Frontal cortex (tissue), 4 donors: Measurements from ENCODE around the gene MSANTD1. TPM values are rescaled to one million over a fixed set of nuclear protein-coding genes. Genes with fewer than 3 reads are reported as not detected.
A peak's percentile ranks its signal among the peaks of the same experiment; 100 is the strongest.

Experiments
- DNase-seq, 2 donors: peaks; one replicate each; pipeline ENCODE4 v3.0.0; 2012; ENCODE audit warnings: low spot score in 2 of 2
- FAIRE-seq: peaks from 2 replicates; lab custom pipeline; 2012; peaks lifted over from hg19 to GRCh38; lab: Jason Lieb, UNC
- total RNA-seq: library from RNA; depleted of rRNA; stranded (reverse); fragments of >200 nt; gene quantifications from one replicate; pipeline ENCODE4 v1.2.3, GENCODE V29; 2014
- donor health status: control.
- donor health status: control.
- donor health status: control.

The MSANTD1 gene
- total RNA-seq, 1 donor from 2014 or later: 6.5 TPM

GRCh38 chr4:3215256-3215655, 33.7 kb upstream of the MSANTD1 start:
- FAIRE-seq: no peak
- no peak for DNase-seq

- FAIRE-seq: no peak
- no peak for DNase-seq
Observed at GRCh38 chr4:3215733-3216132, 33.2 kb upstream of the MSANTD1 start.

GRCh38 chr4:3217266-3217665, 31.7 kb upstream of the MSANTD1 start:
- DNase-seq (no peak), FAIRE-seq (no peak)

- DNase-seq (no peak), FAIRE-seq (no peak)
Observed at GRCh38 chr4:3217771-3218170, 31.2 kb upstream of the MSANTD1 start.

- DNase-seq (no peak), FAIRE-seq (no peak)
Observed at GRCh38 chr4:3218824-3219760, 29.9 kb upstream of the MSANTD1 start.

- no peak for DNase-seq
- no peak for FAIRE-seq
Observed at GRCh38 chr4:3219761-3220475, 29.0 kb upstream of the MSANTD1 start.

GRCh38 chr4:3220476-3221183, 28.3 kb upstream of the MSANTD1 start:
- no peak for DNase-seq
- FAIRE-seq: no peak

- FAIRE-seq (no peak), DNase-seq (no peak)
Observed at GRCh38 chr4:3221184-3221494, 27.8 kb upstream of the MSANTD1 start.

GRCh38 chr4:3221996-3222395, 27.0 kb upstream of the MSANTD1 start:
- no peak for FAIRE-seq
- DNase-seq: no peak

GRCh38 chr4:3223346-3223745, 25.6 kb upstream of the MSANTD1 start:
- no peak for DNase-seq
- no peak for FAIRE-seq

- FAIRE-seq: no peak
- DNase-seq: no peak
Observed at GRCh38 chr4:3223956-3224748, 24.8 kb upstream of the MSANTD1 start.

- no peak for DNase-seq
- FAIRE-seq: no peak
Observed at GRCh38 chr4:3225071-3225850, 23.7 kb upstream of the MSANTD1 start.

GRCh38 chr4:3225936-3226335, 23.0 kb upstream of the MSANTD1 start:
- DNase-seq (no peak), FAIRE-seq (no peak)

GRCh38 chr4:3226467-3226866, 22.5 kb upstream of the MSANTD1 start:
- no peak for FAIRE-seq

GRCh38 chr4:3226944-3227343, 22.0 kb upstream of the MSANTD1 start:
- no peak for FAIRE-seq

More at GRCh38 chr4:3226467-3226866, 22.5 kb upstream of the MSANTD1 start:
- DNase-seq: no peak

GRCh38 chr4:3227878-3228675, 20.9 kb upstream of the MSANTD1 start:
- no peak for FAIRE-seq
- peak in 1 of 2 donors; percentile 39 for DNase-seq

More at GRCh38 chr4:3226944-3227343, 22.0 kb upstream of the MSANTD1 start:
- DNase-seq: no peak

- no peak for FAIRE-seq
- peak in 1 of 2 donors; percentile 7 for DNase-seq
Observed at GRCh38 chr4:3228881-3229280, 20.1 kb upstream of the MSANTD1 start.

GRCh38 chr4:3229328-3229727, 19.6 kb upstream of the MSANTD1 start:
- FAIRE-seq: no peak
- DNase-seq: no peak
